SH-SY5Y (cell line): Measurements from ENCODE around the gene PDS5A.

ENCODE experiments used
- GATA2 ChIP-seq: IDR thresholded peaks from 2 replicates; pipeline ENCODE4 v1.6.1; 2011; ENCODE audit warnings: mild to moderate bottlenecking, low read depth, low read length
- GATA3 ChIP-seq: IDR thresholded peaks from 2 replicates; pipeline ENCODE4 v1.6.1; 2011; ENCODE audit warnings: low read depth, mild to moderate bottlenecking, low read length, moderate library complexity

GRCh38 chr4:39908284-39908683 is 69.4 kb downstream of the PDS5A start:
- TF ChIP-seq GATA3 (no peak), GATA2 (no peak)
